Keratinocyte (primary cell): ENCODE data around the gene NUP133.

Experiments
- EZH2 ChIP-seq: IDR thresholded peaks from one replicate; pipeline ENCODE4 v1.6.1; 2012; ENCODE audit warnings: inconsistent platforms, mild to moderate bottlenecking, low read length, moderate library complexity
- TF ChIP-seq, protein P1 (sequence below), 3 experiments: IDR thresholded peaks in 1 of 3; conservative IDR thresholded peaks in 1 of 3; optimal IDR thresholded peaks in 1 of 3; 2 replicates in 2 of 3; 3 replicates in 1 of 3; pipeline versions ENCODE3 to v1.5.1; 2011; ENCODE audit warnings: low read length in 3 of 3, mild to moderate bottlenecking in 3 of 3, moderate library complexity in 2 of 3, control low read depth in 1 of 3, inconsistent platforms in 1 of 3; ENCODE audit not compliant: insufficient read depth in 2 of 3; ENCODE audit errors: extremely low read depth in 1 of 3

DNA sequence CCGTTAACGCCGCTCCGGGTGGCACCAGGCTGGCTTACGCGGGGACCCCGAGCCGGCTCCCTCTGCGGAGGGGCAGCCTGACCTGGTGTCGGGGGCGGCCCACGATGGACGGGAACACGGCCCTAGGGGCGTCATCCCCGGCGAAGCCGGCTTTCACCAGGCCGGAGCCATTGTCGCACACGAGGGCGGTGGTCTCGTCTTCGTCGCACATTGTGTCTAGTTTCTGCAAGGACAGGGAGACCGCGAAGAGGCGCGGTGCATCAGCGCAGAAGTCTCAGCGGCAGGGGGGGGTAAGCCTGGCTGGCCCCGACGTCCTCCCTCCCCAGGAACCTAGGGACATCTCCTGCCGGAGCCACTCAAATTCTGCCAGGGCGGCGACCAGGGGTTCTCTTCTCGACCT lies 75.2 kb downstream of the NUP133 start:
- TF ChIP-seq, protein P1, sequence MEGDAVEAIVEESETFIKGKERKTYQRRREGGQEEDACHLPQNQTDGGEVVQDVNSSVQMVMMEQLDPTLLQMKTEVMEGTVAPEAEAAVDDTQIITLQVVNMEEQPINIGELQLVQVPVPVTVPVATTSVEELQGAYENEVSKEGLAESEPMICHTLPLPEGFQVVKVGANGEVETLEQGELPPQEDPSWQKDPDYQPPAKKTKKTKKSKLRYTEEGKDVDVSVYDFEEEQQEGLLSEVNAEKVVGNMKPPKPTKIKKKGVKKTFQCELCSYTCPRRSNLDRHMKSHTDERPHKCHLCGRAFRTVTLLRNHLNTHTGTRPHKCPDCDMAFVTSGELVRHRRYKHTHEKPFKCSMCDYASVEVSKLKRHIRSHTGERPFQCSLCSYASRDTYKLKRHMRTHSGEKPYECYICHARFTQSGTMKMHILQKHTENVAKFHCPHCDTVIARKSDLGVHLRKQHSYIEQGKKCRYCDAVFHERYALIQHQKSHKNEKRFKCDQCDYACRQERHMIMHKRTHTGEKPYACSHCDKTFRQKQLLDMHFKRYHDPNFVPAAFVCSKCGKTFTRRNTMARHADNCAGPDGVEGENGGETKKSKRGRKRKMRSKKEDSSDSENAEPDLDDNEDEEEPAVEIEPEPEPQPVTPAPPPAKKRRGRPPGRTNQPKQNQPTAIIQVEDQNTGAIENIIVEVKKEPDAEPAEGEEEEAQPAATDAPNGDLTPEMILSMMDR (optimal IDR thresholded peaks at IDR 0.05 in 1 of 3, IDR thresholded peaks at IDR 0.05 in 1 of 3, conservative IDR thresholded peaks at IDR 0.05 in 1 of 3; ENCODE audit: extremely low read depth in 1 of 3, insufficient read depth in 2 of 3, low read length in 3 of 3): no peak
- TF ChIP-seq EZH2: peak; percentile 92
